Measurements from ENCODE around the gene TLCD1.

GRCh38 chr17:28747051-28747691 lies 21.1 kb upstream of the TLCD1 start:
- TF ChIP-seq, protein P1, sequence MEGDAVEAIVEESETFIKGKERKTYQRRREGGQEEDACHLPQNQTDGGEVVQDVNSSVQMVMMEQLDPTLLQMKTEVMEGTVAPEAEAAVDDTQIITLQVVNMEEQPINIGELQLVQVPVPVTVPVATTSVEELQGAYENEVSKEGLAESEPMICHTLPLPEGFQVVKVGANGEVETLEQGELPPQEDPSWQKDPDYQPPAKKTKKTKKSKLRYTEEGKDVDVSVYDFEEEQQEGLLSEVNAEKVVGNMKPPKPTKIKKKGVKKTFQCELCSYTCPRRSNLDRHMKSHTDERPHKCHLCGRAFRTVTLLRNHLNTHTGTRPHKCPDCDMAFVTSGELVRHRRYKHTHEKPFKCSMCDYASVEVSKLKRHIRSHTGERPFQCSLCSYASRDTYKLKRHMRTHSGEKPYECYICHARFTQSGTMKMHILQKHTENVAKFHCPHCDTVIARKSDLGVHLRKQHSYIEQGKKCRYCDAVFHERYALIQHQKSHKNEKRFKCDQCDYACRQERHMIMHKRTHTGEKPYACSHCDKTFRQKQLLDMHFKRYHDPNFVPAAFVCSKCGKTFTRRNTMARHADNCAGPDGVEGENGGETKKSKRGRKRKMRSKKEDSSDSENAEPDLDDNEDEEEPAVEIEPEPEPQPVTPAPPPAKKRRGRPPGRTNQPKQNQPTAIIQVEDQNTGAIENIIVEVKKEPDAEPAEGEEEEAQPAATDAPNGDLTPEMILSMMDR (IDR thresholded peaks at IDR 0.05; ENCODE audit: borderline replicate concordance, extremely low read depth, low read length, poor library complexity, severe bottlenecking): no peak
- no peak for TF ChIP-seq EZH2 (IDR thresholded peaks at IDR 0.05; ENCODE audit: borderline replicate concordance, low read depth, low read length, severe bottlenecking)
